CD14-positive monocyte (primary cell): ENCODE measurements around the gene KIF3C. TPM values are rescaled to one million over a fixed set of nuclear protein-coding genes. Genes with fewer than 3 reads are reported as not detected.
"Not testable (repeated sequence)": the region's sequence is repeated elsewhere in the genome, so short reads cannot be mapped to it uniquely, and the experiment has no call there.

Source experiments
- DNase-seq, 3 donors: peaks; one replicate each; pipeline ENCODE4 v3.0.0-alpha.2; 2011 to 2022
- H2AFZ ChIP-seq: 2 replicates; pipeline ENCODE4 v1.6.0; 2012; ENCODE audit warnings: mild to moderate bottlenecking, low read depth, low read length, inconsistent platforms; ENCODE audit not compliant: insufficient read depth, poor library complexity, severe bottlenecking
- H3K27ac ChIP-seq, 2 donors: 1 replicate in 1 of 2; 2 replicates in 1 of 2; pipeline ENCODE4 v1.5.1; 2012 to 2013; ENCODE audit warnings: low read length in 2 of 2, control low read depth in 1 of 2, inconsistent platforms in 1 of 2, low read depth in 1 of 2, mild to moderate bottlenecking in 1 of 2
- H3K27me3 ChIP-seq, 2 donors: one replicate each; pipeline versions ENCODE4 v1.6.0 to v1.6.1; 2011 to 2013; ENCODE audit warnings: low read length in 2 of 2; ENCODE audit not compliant: control insufficient read depth in 2 of 2, insufficient read depth in 2 of 2
- H3K36me3 ChIP-seq, 2 donors: replicated peaks in 1 of 2; 1 replicate in 1 of 2; 2 replicates in 1 of 2; pipeline versions ENCODE4 v1.5.1 to v1.6.1; 2012 to 2013; ENCODE audit warnings: low read length in 2 of 2, control low read depth in 1 of 2, inconsistent platforms in 1 of 2, mild to moderate bottlenecking in 1 of 2; ENCODE audit not compliant: insufficient read depth in 2 of 2, control insufficient read depth in 1 of 2
- H3K4me1 ChIP-seq, 2 donors: 1 replicate in 1 of 2; 2 replicates in 1 of 2; pipeline versions ENCODE4 v1.5.1 to v1.6.1; 2012 to 2013; ENCODE audit warnings: low read length in 2 of 2, control low read depth in 1 of 2, inconsistent platforms in 1 of 2, mild to moderate bottlenecking in 1 of 2, moderate library complexity in 1 of 2; ENCODE audit not compliant: insufficient read depth in 2 of 2, control insufficient read depth in 1 of 2
- H3K4me2 ChIP-seq: replicated peaks from 2 replicates; pipeline ENCODE3; 2012; ENCODE audit warnings: low read length, moderate library complexity, mild to moderate bottlenecking; ENCODE audit not compliant: poor library complexity, severe bottlenecking; ENCODE audit errors: extremely low read depth
- H3K4me3 ChIP-seq, 3 experiments: fragments of 200-600 bp in 1 of 3; sonication (generic) in 1 of 3; replicated peaks in 1 of 3; 1 replicate in 2 of 3; 2 replicates in 1 of 3; pipeline ENCODE4 v1.5.1; 2011 to 2013; ENCODE audit warnings: low read length in 3 of 3, mild to moderate bottlenecking in 3 of 3, control low read depth in 2 of 3, low read depth in 2 of 3, inconsistent platforms in 1 of 3, moderate library complexity in 1 of 3
- H3K79me2 ChIP-seq: 2 replicates; pipeline ENCODE4 v1.6.0; 2012; ENCODE audit warnings: mild to moderate bottlenecking, control low read depth, inconsistent platforms, low read length, moderate library complexity; ENCODE audit not compliant: insufficient read depth
- H3K9ac ChIP-seq: 2 replicates; pipeline ENCODE4 v1.6.0; 2017; ENCODE audit warnings: low read length, mild to moderate bottlenecking; ENCODE audit not compliant: insufficient read depth, poor library complexity, severe bottlenecking
- H3K9me3 ChIP-seq, 2 donors: replicated peaks in 1 of 2; 1 replicate in 1 of 2; 2 replicates in 1 of 2; pipeline versions ENCODE4 v1.5.1 to v1.6.1; 2012 to 2013; ENCODE audit warnings: low read length in 2 of 2, control low read depth in 1 of 2; ENCODE audit not compliant: control insufficient read depth in 1 of 2, insufficient read depth in 1 of 2
- H4K20me1 ChIP-seq: 2 replicates; pipeline ENCODE4 v1.6.0; 2012; ENCODE audit warnings: mild to moderate bottlenecking, low read length, control low read depth, moderate library complexity; ENCODE audit not compliant: insufficient read depth
- H3K27ac Mint-ChIP-seq, 7 donors: one replicate each; pipeline ENCODE4 v1.8.0; 2020; ENCODE audit warnings: mild to moderate bottlenecking in 7 of 7, mixed read lengths in 7 of 7, moderate library complexity in 6 of 7, inconsistent platforms in 2 of 7
- H3K27me3 Mint-ChIP-seq, 3 donors: one replicate each; pipeline ENCODE4 v1.8.0; 2021 to 2022; ENCODE audit warnings: low read depth in 3 of 3, mild to moderate bottlenecking in 3 of 3, mixed read lengths in 3 of 3, moderate library complexity in 3 of 3, inconsistent platforms in 1 of 3
- H3K36me3 Mint-ChIP-seq, 2 donors: one replicate each; pipeline ENCODE4 v1.8.0; 2020; ENCODE audit warnings: mixed read lengths in 2 of 2, inconsistent platforms in 1 of 2, mild to moderate bottlenecking in 1 of 2
- H3K4me1 Mint-ChIP-seq: one replicate; pipeline ENCODE4 v1.8.0; 2020; ENCODE audit warnings: mild to moderate bottlenecking, mixed read lengths
- H3K4me3 Mint-ChIP-seq, 2 donors: one replicate each; pipeline ENCODE4 v1.8.0; 2020; ENCODE audit warnings: mild to moderate bottlenecking in 2 of 2, mixed read lengths in 2 of 2, moderate library complexity in 1 of 2
- H3K9me3 Mint-ChIP-seq, 7 donors: one replicate each; pipeline ENCODE4 v1.8.0; 2020 to 2022; ENCODE audit warnings: mixed read lengths in 7 of 7, mild to moderate bottlenecking in 6 of 7, moderate library complexity in 6 of 7, inconsistent platforms in 2 of 7
- CTCF ChIP-seq: fragments of 200-600 bp; IDR thresholded peaks from one replicate; pipeline ENCODE4 v1.8.0; 2022; ENCODE audit warnings: antibody characterized with exemption, mild to moderate bottlenecking
- WGBS: methylation state at CpG from one replicate; pipeline ENCODE4 v1.1.5; 2013; ENCODE audit warnings: missing lambda C conversion rate; ENCODE audit not compliant: insufficient coverage; 5-methylcytosine and 5-hydroxymethylcytosine counted together
- intact Hi-C, 2 donors: fragments of 100-400 bp; cut with micrococcal nuclease; formaldehyde crosslinking; loops; one replicate each; pipeline versions ENCODE4 v1.15.0 to v1.15.1; 2023
- polyA plus RNA-seq, 3 donors: library from polyadenylated mRNA; depleted of rRNA in 1 of 3; unstranded in 2 of 3; stranded (reverse) in 1 of 3; fragments of 300-500 nt in 2 of 3; fragments of >200 nt in 1 of 3; fragmentation: Illumina TruSeq in 2 of 3; gene quantifications; 1 replicate in 2 of 3; 2 replicates in 1 of 3; pipeline ENCODE4 v1.2.3, GENCODE V29; 2012 to 2021

KIF3C gene
- polyA plus RNA-seq, 3 donors = 0.28 to 0.97 (median 0.47) TPM

GRCh38 chr2:25899404-25899970 is 82.8 kb downstream of the KIF3C start:
- peaks cover 6% of the 10 kb centered on the region for H3K4me1 Mint-ChIP-seq
- H3K4me3 ChIP-seq = no peak overlapping the region
- H3K27me3 Mint-ChIP-seq = peaks cover 0 to 7% (median 2%) of the 10 kb centered on the region in 3 donors
- no peaks in the 10 kb centered on the region for H3K36me3 Mint-ChIP-seq
- no peaks in the 10 kb centered on the region for H3K79me2 ChIP-seq
- H3K4me3 Mint-ChIP-seq = no peak overlapping the region
- no peak overlapping the region for H3K27ac ChIP-seq
- no peak overlapping the region for H3K9ac ChIP-seq
- H3K27me3 ChIP-seq = no peaks in the 10 kb centered on the region
- H2AFZ ChIP-seq = no peak overlapping the region
- intact Hi-C loops = no loop called here
- no peak for TF ChIP-seq CTCF
- no peak overlapping the region for H3K4me2 ChIP-seq
- 100% methylated on average over 8 of the region's 11 CpGs for WGBS
- peaks cover 3 to 10% (median 7%) of the 10 kb centered on the region in 7 donors for H3K9me3 Mint-ChIP-seq
- no peaks in the 10 kb centered on the region for H3K36me3 ChIP-seq
- peaks cover 0 to 6% of the 10 kb centered on the region in 2 donors for H3K9me3 ChIP-seq
- no peak for DNase-seq
- no peak overlapping the region for H3K27ac Mint-ChIP-seq
- peaks cover 0 to 3% of the 10 kb centered on the region in 2 donors for H3K4me1 ChIP-seq
- no peaks in the 10 kb centered on the region for H4K20me1 ChIP-seq

- H4K20me1 ChIP-seq = no peaks in the 10 kb centered on the region
- peak; percentile 13 to 17 (median 14) for DNase-seq
- peaks cover 0 to 6% of the 10 kb centered on the region in 2 donors for H3K9me3 ChIP-seq
- peaks cover 6% of the 10 kb centered on the region for H3K4me1 Mint-ChIP-seq
- H3K36me3 Mint-ChIP-seq = no peaks in the 10 kb centered on the region
- TF ChIP-seq CTCF = no peak
- H3K36me3 ChIP-seq = no peaks in the 10 kb centered on the region
- H2AFZ ChIP-seq = no peak overlapping the region
- peaks cover 0 to 3% of the 10 kb centered on the region in 2 donors for H3K4me1 ChIP-seq
- no peak overlapping the region for H3K4me2 ChIP-seq
- no peak overlapping the region for H3K4me3 Mint-ChIP-seq
- H3K27ac Mint-ChIP-seq = peak overlapping the region in 2 of 7 donors; percentile 6 to 19
- H3K4me3 ChIP-seq = no peak overlapping the region
- peaks cover 3 to 9% (median 5%) of the 10 kb centered on the region in 7 donors for H3K9me3 Mint-ChIP-seq
- no peaks in the 10 kb centered on the region for H3K27me3 ChIP-seq
- no peak overlapping the region for H3K27ac ChIP-seq
- intact Hi-C loops = no loop called here
- H3K79me2 ChIP-seq = no peaks in the 10 kb centered on the region
- H3K27me3 Mint-ChIP-seq = peaks cover 0 to 5% (median 2%) of the 10 kb centered on the region in 3 donors
- no peak overlapping the region for H3K9ac ChIP-seq
- 0% methylated on average over 1 of the region's 4 CpGs for WGBS
These were observed 84.8 kb downstream of the KIF3C start for GRCh38 chr2:25897506-25897905.

GRCh38 chr2:25896308-25896707 is 86.0 kb downstream of the KIF3C start:
- H3K27ac ChIP-seq, H3K36me3 Mint-ChIP-seq, H3K4me1 Mint-ChIP-seq, H3K27ac Mint-ChIP-seq, intact Hi-C loops, H3K4me1 ChIP-seq, H3K27me3 ChIP-seq, H2AFZ ChIP-seq, H3K9ac ChIP-seq, H4K20me1 ChIP-seq, DNase-seq, H3K9me3 ChIP-seq, H3K4me3 Mint-ChIP-seq, H3K4me3 ChIP-seq, H3K36me3 ChIP-seq, H3K9me3 Mint-ChIP-seq, H3K27me3 Mint-ChIP-seq, H3K79me2 ChIP-seq, H3K4me2 ChIP-seq: not testable (repeated sequence)
- WGBS = 100% methylated on average over 1 of the region's 9 CpGs
